Prostate gland (tissue), 2 donors: ENCODE results near the gene DPEP2.

ENCODE experiments used
- POLR2A ChIP-seq: fragments of 450-650 bp; IDR thresholded peaks from one replicate; pipeline ENCODE4 v1.6.1; 2016; ENCODE audit warnings: antibody characterized with exemption, mild to moderate bottlenecking
- POLR2AphosphoS5 ChIP-seq: sonication (generic); formaldehyde crosslinking; IDR thresholded peaks from one replicate; pipeline ENCODE4 v1.6.1; 2017; ENCODE audit warnings: antibody characterized with exemption
- TF ChIP-seq, protein P1 (sequence below), 4 experiments: fragments of 200-600 bp in 2 of 4; fragments of 450-650 bp in 2 of 4; sonication (generic) in 2 of 4; IDR thresholded peaks; 1 replicate in 3 of 4; 2 replicates in 1 of 4; pipeline ENCODE4 v1.5.1; 2016 to 2019; ENCODE audit warnings: antibody characterized with exemption in 4 of 4, mild to moderate bottlenecking in 2 of 4, moderate library complexity in 2 of 4

DNA sequence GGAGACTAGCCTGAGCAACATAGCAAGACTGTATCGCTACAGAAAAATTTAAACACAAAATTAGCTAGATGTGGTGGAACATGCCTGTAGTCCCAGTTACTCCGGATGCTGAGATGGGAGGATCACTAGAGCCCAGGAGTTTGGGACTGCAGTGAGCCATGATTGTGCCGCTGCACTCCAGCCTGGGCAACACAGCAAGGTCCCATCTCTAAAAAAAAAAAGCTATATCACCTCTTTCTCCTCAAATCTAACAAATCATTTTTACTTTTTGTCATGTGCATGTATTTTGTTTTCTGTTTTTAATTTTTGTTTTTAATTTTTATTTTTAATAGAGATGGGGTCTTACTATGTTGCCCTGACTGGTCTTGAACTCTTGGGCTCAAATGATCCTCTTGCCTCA lies 29.7 kb upstream of the DPEP2 start:
- TF ChIP-seq, protein P1, sequence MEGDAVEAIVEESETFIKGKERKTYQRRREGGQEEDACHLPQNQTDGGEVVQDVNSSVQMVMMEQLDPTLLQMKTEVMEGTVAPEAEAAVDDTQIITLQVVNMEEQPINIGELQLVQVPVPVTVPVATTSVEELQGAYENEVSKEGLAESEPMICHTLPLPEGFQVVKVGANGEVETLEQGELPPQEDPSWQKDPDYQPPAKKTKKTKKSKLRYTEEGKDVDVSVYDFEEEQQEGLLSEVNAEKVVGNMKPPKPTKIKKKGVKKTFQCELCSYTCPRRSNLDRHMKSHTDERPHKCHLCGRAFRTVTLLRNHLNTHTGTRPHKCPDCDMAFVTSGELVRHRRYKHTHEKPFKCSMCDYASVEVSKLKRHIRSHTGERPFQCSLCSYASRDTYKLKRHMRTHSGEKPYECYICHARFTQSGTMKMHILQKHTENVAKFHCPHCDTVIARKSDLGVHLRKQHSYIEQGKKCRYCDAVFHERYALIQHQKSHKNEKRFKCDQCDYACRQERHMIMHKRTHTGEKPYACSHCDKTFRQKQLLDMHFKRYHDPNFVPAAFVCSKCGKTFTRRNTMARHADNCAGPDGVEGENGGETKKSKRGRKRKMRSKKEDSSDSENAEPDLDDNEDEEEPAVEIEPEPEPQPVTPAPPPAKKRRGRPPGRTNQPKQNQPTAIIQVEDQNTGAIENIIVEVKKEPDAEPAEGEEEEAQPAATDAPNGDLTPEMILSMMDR (IDR thresholded peaks at IDR 0.05) = no peak
- TF ChIP-seq POLR2A (no peak), POLR2AphosphoS5 (no peak)
